Neural progenitor cell (in vitro differentiated cells): Measurements from ENCODE around the gene NEAT1. TPM values are rescaled to one million over a fixed set of nuclear protein-coding genes. Genes with fewer than 3 reads are reported as not detected.

Source experiments
- DNase-seq: peaks from one replicate; pipeline ENCODE4 v3.0.0-alpha.2; 2016; ENCODE audit warnings: low spot score
- H2AFZ ChIP-seq: fragments of 200-600 bp; sonication (generic); replicated peaks from 2 replicates; pipeline ENCODE4 v1.6.1; 2016; ENCODE audit warnings: antibody characterized with exemption
- H3F3A ChIP-seq: fragments of 200-600 bp; sonication (generic); 2 replicates; pipeline ENCODE4 v1.6.1; 2016; ENCODE audit warnings: antibody characterized with exemption, low read depth
- H3K27ac ChIP-seq: fragments of 200-600 bp; sonication (generic); 2 replicates; pipeline ENCODE4 v1.5.1; 2016; ENCODE audit warnings: mild to moderate bottlenecking
- H3K27me3 ChIP-seq: fragments of 200-600 bp; sonication (generic); 2 replicates; pipeline ENCODE4 v1.6.1; 2016; ENCODE audit warnings: mild to moderate bottlenecking, moderate library complexity
- H3K36me3 ChIP-seq: fragments of 200-600 bp; sonication (generic); 2 replicates; pipeline ENCODE4 v1.5.1; 2016
- H3K4me1 ChIP-seq: fragments of 200-600 bp; sonication (generic); 2 replicates; pipeline ENCODE4 v1.6.1; 2016; ENCODE audit warnings: mixed run types
- H3K4me2 ChIP-seq: fragments of 200-600 bp; sonication (generic); 2 replicates; pipeline ENCODE4 v1.6.1; 2016
- H3K4me3 ChIP-seq: fragments of 200-600 bp; sonication (generic); 2 replicates; pipeline ENCODE4 v1.5.1; 2016
- H3K79me2 ChIP-seq: fragments of 200-600 bp; sonication (generic); 2 replicates; pipeline ENCODE4 v1.6.1; 2016; ENCODE audit warnings: low read depth
- H3K9ac ChIP-seq: fragments of 200-600 bp; sonication (generic); 2 replicates; pipeline ENCODE4 v1.6.1; 2016
- H3K9me3 ChIP-seq: fragments of 200-600 bp; sonication (generic); 2 replicates; pipeline ENCODE4 v1.5.1; 2016; ENCODE audit warnings: low read depth
- H4K20me1 ChIP-seq: fragments of 200-600 bp; sonication (generic); 2 replicates; pipeline ENCODE4 v1.6.1; 2016; ENCODE audit warnings: low read depth
- H3K27ac Mint-ChIP-seq: 3 replicates; pipeline ENCODE4 v1.8.0; 2021; ENCODE audit warnings: mixed read lengths
- H3K27me3 Mint-ChIP-seq: 2 replicates; pipeline ENCODE4 v1.8.0; 2022; ENCODE audit warnings: low read depth, mild to moderate bottlenecking, inconsistent platforms, moderate library complexity, mixed read lengths; ENCODE audit not compliant: insufficient read depth
- H3K36me3 Mint-ChIP-seq: 3 replicates; pipeline ENCODE4 v1.8.0; 2021; ENCODE audit warnings: mixed read lengths
- H3K4me1 Mint-ChIP-seq: 3 replicates; pipeline ENCODE4 v1.8.0; 2021; ENCODE audit warnings: mixed read lengths
- H3K4me3 Mint-ChIP-seq: 3 replicates; pipeline ENCODE4 v1.8.0; 2021; ENCODE audit warnings: mild to moderate bottlenecking, moderate library complexity, mixed read lengths
- H3K9me3 Mint-ChIP-seq: 3 replicates; pipeline ENCODE4 v1.8.0; 2020; ENCODE audit warnings: mixed read lengths
- EZH2 ChIP-seq: fragments of 200-600 bp; sonication (generic); IDR thresholded peaks from 2 replicates; pipeline ENCODE4 v1.6.1; 2017; ENCODE audit warnings: antibody characterized with exemption, mild to moderate bottlenecking, moderate library complexity
- EZH2phosphoT487 ChIP-seq: fragments of 200-600 bp; sonication (generic); IDR thresholded peaks from 2 replicates; pipeline ENCODE4 v1.6.1; 2017; ENCODE audit warnings: antibody characterized with exemption
- total RNA-seq: library from RNA; depleted of rRNA; stranded (reverse); fragments of >200 nt; gene quantifications from 2 replicates; pipeline ENCODE4 v1.2.3, GENCODE V29; 2015; ENCODE audit warnings: low replicate concordance
- TF ChIP-seq, protein P1 (sequence below): fragments of 200-600 bp; sonication (generic); IDR thresholded peaks from 2 replicates; pipeline ENCODE4 v1.5.1; 2017; ENCODE audit warnings: antibody characterized with exemption, mild to moderate bottlenecking

NEAT1 gene
- total RNA-seq, 1 donor from 2014 or later: 4.0 TPM

GRCh38 chr11:65454311-65454695 lies 31.7 kb downstream of the NEAT1 start:
- H3K9me3 Mint-ChIP-seq: peaks cover 27% of the 10 kb centered on the region
- peaks cover 30% of the 10 kb centered on the region for H3K4me1 Mint-ChIP-seq
- Histone ChIP-seq H3K36me3 (no peaks in the 10 kb centered on the region), H3K27ac (no peak overlapping the region), H3K4me1 (no peaks in the 10 kb centered on the region), H3K9me3 (no peaks in the 10 kb centered on the region), H2AFZ (no peak overlapping the region), H3K4me3 (peak overlapping the region; percentile 45), H3F3A (peaks cover 13% of the 10 kb centered on the region), H3K4me2 (peak overlapping the region; percentile 68), H4K20me1 (no peaks in the 10 kb centered on the region), H3K27me3 (peaks cover 47% of the 10 kb centered on the region), H3K9ac (no peak overlapping the region), H3K79me2 (no peaks in the 10 kb centered on the region)
- DNase-seq: no peak
- peaks cover 11% of the 10 kb centered on the region for H3K27me3 Mint-ChIP-seq
- H3K27ac Mint-ChIP-seq: no peak overlapping the region
- H3K36me3 Mint-ChIP-seq: peaks cover 8% of the 10 kb centered on the region
- H3K4me3 Mint-ChIP-seq: no peak overlapping the region
- TF ChIP-seq, protein P1, sequence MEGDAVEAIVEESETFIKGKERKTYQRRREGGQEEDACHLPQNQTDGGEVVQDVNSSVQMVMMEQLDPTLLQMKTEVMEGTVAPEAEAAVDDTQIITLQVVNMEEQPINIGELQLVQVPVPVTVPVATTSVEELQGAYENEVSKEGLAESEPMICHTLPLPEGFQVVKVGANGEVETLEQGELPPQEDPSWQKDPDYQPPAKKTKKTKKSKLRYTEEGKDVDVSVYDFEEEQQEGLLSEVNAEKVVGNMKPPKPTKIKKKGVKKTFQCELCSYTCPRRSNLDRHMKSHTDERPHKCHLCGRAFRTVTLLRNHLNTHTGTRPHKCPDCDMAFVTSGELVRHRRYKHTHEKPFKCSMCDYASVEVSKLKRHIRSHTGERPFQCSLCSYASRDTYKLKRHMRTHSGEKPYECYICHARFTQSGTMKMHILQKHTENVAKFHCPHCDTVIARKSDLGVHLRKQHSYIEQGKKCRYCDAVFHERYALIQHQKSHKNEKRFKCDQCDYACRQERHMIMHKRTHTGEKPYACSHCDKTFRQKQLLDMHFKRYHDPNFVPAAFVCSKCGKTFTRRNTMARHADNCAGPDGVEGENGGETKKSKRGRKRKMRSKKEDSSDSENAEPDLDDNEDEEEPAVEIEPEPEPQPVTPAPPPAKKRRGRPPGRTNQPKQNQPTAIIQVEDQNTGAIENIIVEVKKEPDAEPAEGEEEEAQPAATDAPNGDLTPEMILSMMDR: no peak

DNA sequence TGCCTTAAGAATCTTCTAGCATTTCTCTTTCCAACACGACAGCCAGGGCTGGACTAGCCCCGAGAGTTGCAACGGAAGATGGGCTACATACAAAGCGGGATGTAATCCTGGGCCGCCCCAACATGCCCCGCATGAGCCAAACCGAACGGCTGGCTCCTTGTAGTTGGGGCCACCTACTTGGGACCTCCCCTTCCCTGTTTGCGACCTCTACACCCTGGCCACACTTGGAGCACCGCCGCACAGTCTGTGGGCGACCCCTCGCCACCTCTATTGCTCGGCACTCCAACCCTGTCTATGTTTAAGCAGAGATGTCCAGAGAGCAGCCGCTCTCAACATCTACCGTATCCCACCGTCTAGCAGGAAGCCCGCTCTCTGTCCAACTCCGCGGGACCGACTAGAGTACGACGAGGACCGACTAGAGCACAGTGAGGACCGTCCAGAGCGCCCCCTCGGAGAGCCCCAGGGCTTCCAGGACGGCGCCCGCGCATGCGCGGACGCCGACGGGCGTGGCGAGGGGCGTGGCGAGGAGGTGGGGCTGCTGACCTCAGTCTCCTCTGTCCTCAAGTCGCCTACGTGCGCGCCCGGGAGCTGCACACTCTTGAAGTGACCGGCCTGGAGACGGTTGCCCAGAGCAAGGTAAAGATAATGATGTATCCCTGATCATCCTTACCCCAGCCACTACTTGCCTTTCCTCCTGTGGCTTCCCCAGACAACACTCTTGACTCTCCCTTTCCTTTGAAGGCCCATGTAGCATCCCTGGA lies 32.3 kb downstream of the NEAT1 start:
- Histone ChIP-seq H3F3A (peaks cover 13% of the 10 kb centered on the region), H3K9ac (no peak overlapping the region), H3K9me3 (no peaks in the 10 kb centered on the region), H3K36me3 (no peaks in the 10 kb centered on the region), H3K79me2 (no peaks in the 10 kb centered on the region), H3K4me2 (peak overlapping the region; percentile 68), H2AFZ (peak overlapping the region; percentile 88), H4K20me1 (no peaks in the 10 kb centered on the region), H3K4me1 (no peaks in the 10 kb centered on the region), H3K27me3 (peaks cover 53% of the 10 kb centered on the region), H3K4me3 (peak overlapping the region; percentile 45), H3K27ac (no peak overlapping the region)
- Mint-ChIP-seq H3K27ac (no peak overlapping the region), H3K9me3 (peaks cover 22% of the 10 kb centered on the region), H3K36me3 (peaks cover 6% of the 10 kb centered on the region), H3K4me1 (peaks cover 31% of the 10 kb centered on the region), H3K4me3 (peak overlapping the region; percentile 73), H3K27me3 (peaks cover 12% of the 10 kb centered on the region)
- DNase-seq: peak; percentile 92
- TF ChIP-seq, protein P1: peak; percentile 28
- TF ChIP-seq EZH2 (no peak), EZH2phosphoT487 (no peak)

DNA sequence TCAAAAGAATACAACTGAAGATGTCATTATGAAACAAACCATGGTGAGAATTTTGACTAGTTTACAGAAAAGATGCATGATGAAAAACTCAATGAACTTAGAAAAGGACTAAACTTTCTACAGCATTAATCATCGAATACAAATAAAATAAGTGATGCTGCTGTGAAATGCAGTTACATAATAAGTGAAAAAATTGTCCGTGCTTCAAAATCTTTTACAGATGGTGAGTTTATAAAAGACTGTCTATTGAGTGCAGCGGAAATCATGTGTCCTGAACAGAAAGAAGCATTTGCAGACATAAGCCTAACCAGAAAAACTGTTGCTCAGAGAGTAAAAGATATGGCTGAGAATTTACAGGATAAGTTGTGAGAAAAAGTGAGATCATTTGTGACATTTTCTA lies 33.8 kb downstream of the NEAT1 start:
- H4K20me1 ChIP-seq: no peaks in the 10 kb centered on the region
- no peaks in the 10 kb centered on the region for H3K36me3 ChIP-seq
- H3K9me3 ChIP-seq: no peaks in the 10 kb centered on the region
- Mint-ChIP-seq H3K27me3 (peaks cover 15% of the 10 kb centered on the region), H3K4me1 (peaks cover 31% of the 10 kb centered on the region), H3K4me3 (no peak overlapping the region), H3K27ac (no peak overlapping the region), H3K36me3 (peaks cover 6% of the 10 kb centered on the region), H3K9me3 (peaks cover 19% of the 10 kb centered on the region)
- peaks cover 13% of the 10 kb centered on the region for H3F3A ChIP-seq
- H2AFZ ChIP-seq: no peak overlapping the region
- H3K4me1 ChIP-seq: no peaks in the 10 kb centered on the region
- no peak overlapping the region for H3K4me2 ChIP-seq
- no peak overlapping the region for H3K9ac ChIP-seq
- H3K27me3 ChIP-seq: peaks cover 68% of the 10 kb centered on the region
- TF ChIP-seq, protein P1: no peak
- TF ChIP-seq EZH2 (no peak), EZH2phosphoT487 (no peak)
- no peak for DNase-seq
- no peak overlapping the region for H3K27ac ChIP-seq
- H3K4me3 ChIP-seq: no peak overlapping the region
- H3K79me2 ChIP-seq: no peaks in the 10 kb centered on the region
